ENCODE measurements around the gene SLC37A2.

SLC37A2 gene

GRCh38 chr11:125112208-125112604 is 49.1 kb downstream of the SLC37A2 start:
- no peak for TF ChIP-seq CTCF (conservative IDR thresholded peaks at IDR 0.05; ENCODE audit: low read length)
- TF ChIP-seq EZH2phosphoT487 (IDR thresholded peaks at IDR 0.05; ENCODE audit: borderline replicate concordance): no peak
- H3K36me3 ChIP-seq (ENCODE audit: insufficient read depth, low read length): no peaks in the 10 kb centered on the region
- no peaks in the 10 kb centered on the region for H3K9me3 ChIP-seq (ENCODE audit: insufficient read depth, low read depth, low read length)
- H3K4me1 ChIP-seq (ENCODE audit: insufficient read depth, low read length, poor library complexity, severe bottlenecking): peaks cover 19% of the 10 kb centered on the region
- no peaks in the 10 kb centered on the region for H3F3A ChIP-seq (ENCODE audit: low read depth)
- peaks cover 44% of the 10 kb centered on the region for H3K27me3 ChIP-seq (ENCODE audit: insufficient read depth, low read length, poor library complexity, severe bottlenecking)
- H3K9ac ChIP-seq (ENCODE audit: low read depth, low read length, poor library complexity, severe bottlenecking): peak overlapping the region; percentile 38
- peaks cover 18% of the 10 kb centered on the region for H3K79me2 ChIP-seq (ENCODE audit: insufficient read depth, low read length)
- peak overlapping the region; percentile 77 for H3K4me2 ChIP-seq (ENCODE audit: low read depth, low read length, poor library complexity, severe bottlenecking)
- no peaks in the 10 kb centered on the region for H4K20me1 ChIP-seq (ENCODE audit: insufficient read depth, low read length, poor library complexity, severe bottlenecking)
- no peaks in the 10 kb centered on the region for H3K9me2 ChIP-seq (replicated peaks; ENCODE audit: low read depth, low read length)
- peak overlapping the region; percentile 95 for H2AFZ ChIP-seq (ENCODE audit: low read length)
- peak overlapping the region; percentile 97 for H3K4me3 ChIP-seq (ENCODE audit: low read length, poor library complexity, severe bottlenecking)

DNA sequence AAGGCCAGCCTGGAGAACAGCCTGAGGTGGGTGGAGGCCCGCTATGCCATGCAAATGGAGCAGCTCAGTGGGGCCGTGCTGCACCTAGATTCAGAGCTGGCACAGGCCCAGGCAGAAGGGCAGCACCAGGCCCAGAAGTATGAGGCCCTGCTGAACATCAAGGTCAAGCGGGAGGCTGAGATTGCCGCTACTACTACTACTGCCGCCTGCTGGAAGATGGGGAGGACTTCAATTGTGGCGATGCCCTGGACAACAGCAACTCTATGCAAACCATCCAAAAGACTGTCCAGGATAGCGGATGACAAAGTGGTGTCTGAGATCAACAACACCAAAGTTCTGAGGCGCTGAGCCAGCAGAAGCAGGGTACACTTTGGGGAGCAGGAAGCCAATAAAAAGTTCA is 51.4 kb downstream of the SLC37A2 start:
- Histone ChIP-seq H3K9me3 (ENCODE audit: insufficient read depth, low read depth, low read length) (no peaks in the 10 kb centered on the region), H2AFZ (ENCODE audit: low read length) (no peak overlapping the region), H3K27me3 (ENCODE audit: insufficient read depth, low read length, poor library complexity, severe bottlenecking) (peaks cover 65% of the 10 kb centered on the region), H3K4me3 (ENCODE audit: low read length, poor library complexity, severe bottlenecking) (no peak overlapping the region), H3F3A (ENCODE audit: low read depth) (no peaks in the 10 kb centered on the region), H3K9me2 (replicated peaks; ENCODE audit: low read depth, low read length) (no peaks in the 10 kb centered on the region), H3K79me2 (ENCODE audit: insufficient read depth, low read length) (peaks cover 18% of the 10 kb centered on the region), H3K4me1 (ENCODE audit: insufficient read depth, low read length, poor library complexity, severe bottlenecking) (peaks cover 15% of the 10 kb centered on the region), H3K4me2 (ENCODE audit: low read depth, low read length, poor library complexity, severe bottlenecking) (no peak overlapping the region), H4K20me1 (ENCODE audit: insufficient read depth, low read length, poor library complexity, severe bottlenecking) (no peaks in the 10 kb centered on the region), H3K9ac (ENCODE audit: low read depth, low read length, poor library complexity, severe bottlenecking) (no peak overlapping the region), H3K36me3 (ENCODE audit: insufficient read depth, low read length) (no peaks in the 10 kb centered on the region)
- TF ChIP-seq CTCF (conservative IDR thresholded peaks at IDR 0.05; ENCODE audit: low read length): peak; percentile 15; the same call in 1 of the 2 replicates
- no peak for TF ChIP-seq EZH2phosphoT487 (IDR thresholded peaks at IDR 0.05; ENCODE audit: borderline replicate concordance)

- H2AFZ ChIP-seq (ENCODE audit: low read length): no peak overlapping the region
- H3K36me3 ChIP-seq (ENCODE audit: insufficient read depth, low read length): no peaks in the 10 kb centered on the region
- H4K20me1 ChIP-seq (ENCODE audit: insufficient read depth, low read length, poor library complexity, severe bottlenecking): no peaks in the 10 kb centered on the region
- no peaks in the 10 kb centered on the region for H3K9me2 ChIP-seq (replicated peaks; ENCODE audit: low read depth, low read length)
- no peak overlapping the region for H3K4me2 ChIP-seq (ENCODE audit: low read depth, low read length, poor library complexity, severe bottlenecking)
- TF ChIP-seq EZH2phosphoT487 (IDR thresholded peaks at IDR 0.05; ENCODE audit: borderline replicate concordance): no peak
- TF ChIP-seq CTCF (conservative IDR thresholded peaks at IDR 0.05; ENCODE audit: low read length): no peak
- H3K4me1 ChIP-seq (ENCODE audit: insufficient read depth, low read length, poor library complexity, severe bottlenecking): no peaks in the 10 kb centered on the region
- H3K9ac ChIP-seq (ENCODE audit: low read depth, low read length, poor library complexity, severe bottlenecking): no peak overlapping the region
- H3F3A ChIP-seq (ENCODE audit: low read depth): no peaks in the 10 kb centered on the region
- no peaks in the 10 kb centered on the region for H3K9me3 ChIP-seq (ENCODE audit: insufficient read depth, low read depth, low read length)
- H3K4me3 ChIP-seq (ENCODE audit: low read length, poor library complexity, severe bottlenecking): no peak overlapping the region
- no peaks in the 10 kb centered on the region for H3K79me2 ChIP-seq (ENCODE audit: insufficient read depth, low read length)
- H3K27me3 ChIP-seq (ENCODE audit: insufficient read depth, low read length, poor library complexity, severe bottlenecking): peaks cover 94% of the 10 kb centered on the region
Observed at GRCh38 chr11:125117429-125117828, 54.3 kb downstream of the SLC37A2 start.

Data from Loucy (cell line).